Liver (tissue), 3 donors: Measurements from ENCODE around the gene HSPA2.

Experiments
- ATF3 ChIP-seq: IDR thresholded peaks from 2 replicates; pipeline ENCODE4 v1.6.1; 2016; ENCODE audit warnings: antibody characterized with exemption
- CTCF ChIP-seq: fragments of 150-350 bp; IDR thresholded peaks from 2 replicates; pipeline ENCODE4 v1.5.1; 2017; ENCODE audit warnings: improper control_type of control experiment, low read depth, low read length; ENCODE audit not compliant: missing input control
- FOXA1 ChIP-seq: IDR thresholded peaks from 2 replicates; pipeline ENCODE4 v1.6.1; 2016; ENCODE audit warnings: antibody characterized with exemption
- FOXA2 ChIP-seq: IDR thresholded peaks from 2 replicates; pipeline ENCODE4 v1.6.1; 2016; ENCODE audit warnings: antibody characterized with exemption
- GABPA ChIP-seq, 2 donors: IDR thresholded peaks in 1 of 2; conservative IDR thresholded peaks in 1 of 2; 2 replicates each; pipeline ENCODE4 v1.6.1; 2016; ENCODE audit warnings: antibody characterized with exemption in 2 of 2, mild to moderate bottlenecking in 1 of 2, moderate library complexity in 1 of 2
- HNF4A ChIP-seq, 2 donors: conservative IDR thresholded peaks; 2 replicates each; pipeline ENCODE4 v1.6.1; 2016; ENCODE audit warnings: antibody characterized with exemption in 2 of 2, mild to moderate bottlenecking in 2 of 2
- JUND ChIP-seq, 2 donors: IDR thresholded peaks; 2 replicates each; pipeline ENCODE4 v1.6.1; 2016; ENCODE audit warnings: antibody characterized with exemption in 2 of 2
- MAX ChIP-seq: IDR thresholded peaks from 2 replicates; pipeline ENCODE4 v1.6.1; 2016; ENCODE audit warnings: antibody characterized with exemption
- RAD21 ChIP-seq, 2 donors: IDR thresholded peaks; 2 replicates each; pipeline ENCODE4 v1.6.1; 2016; ENCODE audit warnings: antibody characterized with exemption in 2 of 2, mild to moderate bottlenecking in 2 of 2
- REST ChIP-seq: IDR thresholded peaks from 2 replicates; pipeline ENCODE4 v1.6.1; 2016; ENCODE audit warnings: antibody characterized with exemption, mild to moderate bottlenecking
- SP1 ChIP-seq: IDR thresholded peaks from 2 replicates; pipeline ENCODE4 v1.6.1; 2018; ENCODE audit warnings: antibody characterized with exemption, mild to moderate bottlenecking
- TAF1 ChIP-seq: conservative IDR thresholded peaks from 2 replicates; pipeline ENCODE4 v1.6.1; 2016; ENCODE audit warnings: antibody characterized with exemption, mild to moderate bottlenecking
- YY1 ChIP-seq: IDR thresholded peaks from 2 replicates; pipeline ENCODE4 v1.6.1; 2016; ENCODE audit warnings: antibody characterized with exemption, mild to moderate bottlenecking
- ZBTB33 ChIP-seq: IDR thresholded peaks from 2 replicates; pipeline ENCODE4 v1.6.1; 2016; ENCODE audit warnings: antibody characterized with exemption
- donor health status: healthy.
- donor health status: healthy.

GRCh38 chr14:64581363-64581762 lies 40.8 kb downstream of the HSPA2 start:
- TF ChIP-seq CTCF (no peak), ATF3 (no peak), ZBTB33 (no peak), RAD21 (IDR thresholded peaks at IDR 0.05) (no peak), REST (no peak), MAX (no peak), FOXA2 (no peak), YY1 (no peak), JUND (IDR thresholded peaks at IDR 0.05) (no peak), TAF1 (no peak), SP1 (no peak), GABPA (IDR thresholded peaks at IDR 0.05 in 1 of 2, conservative IDR thresholded peaks at IDR 0.05 in 1 of 2) (no peak), HNF4A (conservative IDR thresholded peaks at IDR 0.05) (no peak), FOXA1 (no peak)
